ENCODE results near the gene SPNS2.

The SPNS2 gene

DNA sequence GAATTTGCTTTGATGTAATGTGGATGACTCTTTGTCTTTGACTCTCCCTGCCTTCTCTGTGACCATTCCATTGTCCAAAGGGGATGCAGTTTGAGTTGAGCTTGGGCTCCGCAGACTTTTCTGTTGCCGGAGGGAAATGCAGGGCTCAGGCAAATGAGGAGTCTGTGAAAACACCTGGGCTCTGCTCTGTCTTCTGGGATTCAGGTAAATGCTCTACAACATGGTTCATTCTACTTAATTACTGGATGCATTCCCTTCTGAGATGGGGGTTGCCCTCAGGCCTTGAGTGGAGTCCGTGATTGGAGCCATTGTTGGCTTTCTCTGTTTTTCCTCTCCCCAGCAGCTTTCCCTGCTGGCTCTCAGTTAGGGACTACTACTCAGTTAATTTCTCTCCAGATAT lies 26.4 kb upstream of the SPNS2 start:
- H3K27me3 ChIP-seq (ENCODE audit: insufficient read depth, poor library complexity, severe bottlenecking) = no peaks in the 10 kb centered on the region
- H3K4me3 ChIP-seq (ENCODE audit: severe bottlenecking) = no peak overlapping the region
- DNase-seq (ENCODE audit: low spot score) (no peak), ATAC-seq (ENCODE audit: low read depth) (no peak)
- H3K9me3 ChIP-seq (ENCODE audit: severe bottlenecking) = no peaks in the 10 kb centered on the region
- H3K4me1 ChIP-seq (ENCODE audit: insufficient read depth, poor library complexity, severe bottlenecking) = no peaks in the 10 kb centered on the region
- H3K36me3 ChIP-seq (ENCODE audit: low read depth) = no peaks in the 10 kb centered on the region
- TF ChIP-seq, protein P1, sequence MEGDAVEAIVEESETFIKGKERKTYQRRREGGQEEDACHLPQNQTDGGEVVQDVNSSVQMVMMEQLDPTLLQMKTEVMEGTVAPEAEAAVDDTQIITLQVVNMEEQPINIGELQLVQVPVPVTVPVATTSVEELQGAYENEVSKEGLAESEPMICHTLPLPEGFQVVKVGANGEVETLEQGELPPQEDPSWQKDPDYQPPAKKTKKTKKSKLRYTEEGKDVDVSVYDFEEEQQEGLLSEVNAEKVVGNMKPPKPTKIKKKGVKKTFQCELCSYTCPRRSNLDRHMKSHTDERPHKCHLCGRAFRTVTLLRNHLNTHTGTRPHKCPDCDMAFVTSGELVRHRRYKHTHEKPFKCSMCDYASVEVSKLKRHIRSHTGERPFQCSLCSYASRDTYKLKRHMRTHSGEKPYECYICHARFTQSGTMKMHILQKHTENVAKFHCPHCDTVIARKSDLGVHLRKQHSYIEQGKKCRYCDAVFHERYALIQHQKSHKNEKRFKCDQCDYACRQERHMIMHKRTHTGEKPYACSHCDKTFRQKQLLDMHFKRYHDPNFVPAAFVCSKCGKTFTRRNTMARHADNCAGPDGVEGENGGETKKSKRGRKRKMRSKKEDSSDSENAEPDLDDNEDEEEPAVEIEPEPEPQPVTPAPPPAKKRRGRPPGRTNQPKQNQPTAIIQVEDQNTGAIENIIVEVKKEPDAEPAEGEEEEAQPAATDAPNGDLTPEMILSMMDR (IDR thresholded peaks at IDR 0.05; ENCODE audit: poor library complexity, severe bottlenecking) = no peak
- H3K27ac ChIP-seq (ENCODE audit: poor library complexity, severe bottlenecking) = no peak overlapping the region

DNA sequence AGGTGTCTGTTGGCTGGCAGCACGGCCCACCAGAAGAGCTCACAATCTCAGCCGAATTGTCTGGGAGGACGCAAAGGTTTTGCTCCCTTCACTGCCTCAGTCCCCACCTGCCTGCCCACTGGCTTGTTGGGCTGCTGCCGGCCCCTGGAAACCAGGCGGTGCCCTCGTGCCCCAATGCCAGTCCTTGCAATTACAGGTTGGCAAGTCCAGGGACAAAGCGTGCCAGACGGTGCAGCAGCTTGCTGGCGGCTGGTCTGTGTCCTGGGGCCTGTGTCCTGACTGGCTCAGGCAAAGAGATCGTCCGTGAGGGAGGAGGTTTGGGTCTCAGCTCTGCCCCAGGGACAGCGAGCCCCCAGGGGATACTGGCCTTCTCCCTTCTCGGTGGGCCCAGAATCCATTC lies 24.6 kb upstream of the SPNS2 start:
- Histone ChIP-seq H3K9me3 (ENCODE audit: severe bottlenecking) (no peaks in the 10 kb centered on the region), H3K4me1 (ENCODE audit: insufficient read depth, poor library complexity, severe bottlenecking) (no peaks in the 10 kb centered on the region), H3K27ac (ENCODE audit: poor library complexity, severe bottlenecking) (no peak overlapping the region), H3K36me3 (ENCODE audit: low read depth) (no peaks in the 10 kb centered on the region), H3K27me3 (ENCODE audit: insufficient read depth, poor library complexity, severe bottlenecking) (no peaks in the 10 kb centered on the region), H3K4me3 (ENCODE audit: severe bottlenecking) (no peak overlapping the region)
- TF ChIP-seq, protein P1 (IDR thresholded peaks at IDR 0.05; ENCODE audit: poor library complexity, severe bottlenecking) = no peak
- ATAC-seq (ENCODE audit: low read depth) (no peak), DNase-seq (ENCODE audit: low spot score) (no peak)

DNA sequence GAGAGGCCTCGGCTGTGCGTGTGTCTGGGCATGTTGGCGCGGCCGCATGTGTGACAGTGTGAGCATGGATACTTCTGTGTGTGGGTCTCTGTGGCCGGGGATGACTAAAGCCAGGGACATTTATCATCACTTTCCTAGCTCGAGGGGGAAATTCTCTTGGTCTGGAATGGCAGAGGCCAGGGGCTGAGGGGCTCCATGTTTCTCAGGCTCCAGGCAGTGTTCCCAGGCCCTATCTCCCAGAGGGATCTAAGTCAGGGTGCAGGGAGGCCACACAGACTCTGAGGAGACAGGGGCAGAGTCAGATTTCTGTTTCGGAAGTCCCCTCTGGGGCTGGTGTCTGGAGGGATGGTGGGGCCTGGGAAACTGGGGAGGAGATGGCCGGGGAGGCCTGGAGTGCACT lies 23.7 kb upstream of the SPNS2 start:
- Histone ChIP-seq H3K9me3 (ENCODE audit: severe bottlenecking) (no peaks in the 10 kb centered on the region), H3K36me3 (ENCODE audit: low read depth) (no peaks in the 10 kb centered on the region), H3K27ac (ENCODE audit: poor library complexity, severe bottlenecking) (no peak overlapping the region), H3K4me1 (ENCODE audit: insufficient read depth, poor library complexity, severe bottlenecking) (no peaks in the 10 kb centered on the region), H3K4me3 (ENCODE audit: severe bottlenecking) (no peak overlapping the region), H3K27me3 (ENCODE audit: insufficient read depth, poor library complexity, severe bottlenecking) (no peaks in the 10 kb centered on the region)
- TF ChIP-seq, protein P1 (IDR thresholded peaks at IDR 0.05; ENCODE audit: poor library complexity, severe bottlenecking) = no peak
- no peak for DNase-seq (ENCODE audit: low spot score)
- no peak for ATAC-seq (ENCODE audit: low read depth)

DNA sequence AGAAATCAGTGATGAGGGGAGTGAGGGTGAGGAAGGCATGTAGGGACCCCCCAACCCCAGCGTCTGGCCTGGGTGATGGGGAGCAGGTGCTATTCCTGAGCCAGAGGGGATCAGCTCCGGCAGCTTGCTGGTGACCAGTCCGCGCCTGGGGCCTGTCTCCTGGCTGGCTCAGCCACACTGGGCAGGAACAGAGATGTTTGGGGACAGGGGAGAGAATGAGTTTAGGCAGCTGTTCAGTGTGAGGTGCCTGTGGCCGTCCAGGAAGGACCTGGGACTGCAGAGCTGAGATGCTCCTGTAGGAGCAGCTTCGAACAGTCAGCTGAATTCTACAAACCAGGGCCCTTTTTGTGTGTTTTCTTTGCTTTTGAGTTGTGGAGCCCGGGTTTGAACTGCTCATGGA lies 23.2 kb upstream of the SPNS2 start:
- H3K4me3 ChIP-seq (ENCODE audit: severe bottlenecking) = no peak overlapping the region
- H3K36me3 ChIP-seq (ENCODE audit: low read depth) = no peaks in the 10 kb centered on the region
- DNase-seq (ENCODE audit: low spot score) = no peak
- no peak overlapping the region for H3K27ac ChIP-seq (ENCODE audit: poor library complexity, severe bottlenecking)
- H3K27me3 ChIP-seq (ENCODE audit: insufficient read depth, poor library complexity, severe bottlenecking) = no peaks in the 10 kb centered on the region
- no peaks in the 10 kb centered on the region for H3K9me3 ChIP-seq (ENCODE audit: severe bottlenecking)
- TF ChIP-seq, protein P1 (IDR thresholded peaks at IDR 0.05; ENCODE audit: poor library complexity, severe bottlenecking) = no peak
- H3K4me1 ChIP-seq (ENCODE audit: insufficient read depth, poor library complexity, severe bottlenecking) = no peaks in the 10 kb centered on the region
- ATAC-seq (ENCODE audit: low read depth) = no peak

DNA sequence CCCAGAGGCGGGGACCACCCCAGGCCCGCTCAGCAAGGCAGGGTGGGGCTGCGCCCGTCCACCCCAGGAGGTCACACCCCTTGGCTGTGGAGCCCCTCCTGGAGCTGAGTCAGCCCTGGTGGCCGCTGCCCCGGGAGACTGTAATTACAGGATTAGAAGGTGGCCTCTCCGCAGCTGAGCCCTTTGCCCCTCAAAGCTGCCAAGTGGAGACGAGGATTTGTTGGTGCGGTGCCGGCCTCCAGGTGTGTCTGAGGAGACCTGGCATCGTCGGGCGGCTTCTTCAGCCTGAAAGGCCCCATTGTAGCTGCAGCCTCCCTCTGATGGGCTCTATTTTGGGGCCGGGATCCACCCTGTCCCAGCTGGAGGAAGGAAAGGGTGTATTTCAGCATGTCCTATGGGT lies 22.7 kb upstream of the SPNS2 start:
- Histone ChIP-seq H3K27ac (ENCODE audit: poor library complexity, severe bottlenecking) (no peak overlapping the region), H3K4me1 (ENCODE audit: insufficient read depth, poor library complexity, severe bottlenecking) (no peaks in the 10 kb centered on the region), H3K27me3 (ENCODE audit: insufficient read depth, poor library complexity, severe bottlenecking) (no peaks in the 10 kb centered on the region), H3K9me3 (ENCODE audit: severe bottlenecking) (no peaks in the 10 kb centered on the region), H3K4me3 (ENCODE audit: severe bottlenecking) (no peak overlapping the region), H3K36me3 (ENCODE audit: low read depth) (no peaks in the 10 kb centered on the region)
- TF ChIP-seq, protein P1 (IDR thresholded peaks at IDR 0.05; ENCODE audit: poor library complexity, severe bottlenecking) = no peak
- peak; percentile 11; the same call in 1 of the 3 replicates for ATAC-seq (ENCODE audit: low read depth)
- DNase-seq (ENCODE audit: low spot score) = no peak
